Amniotic stem cell (primary cell): ENCODE results near the gene CXCL16.
"Not testable (repeated sequence)": the region's sequence is repeated elsewhere in the genome, so short reads cannot be mapped to it uniquely, and the experiment has no call there.

Experiments used
- DNase-seq: peaks from one replicate; lab custom pipeline; 2025; lab: John Stamatoyannopoulos, UW

The CXCL16 gene

GRCh38 chr17:4721203-4722135 lies 18.3 kb downstream of the CXCL16 start:
- DNase-seq, result no peak

GRCh38 chr17:4720787-4721186 lies 18.9 kb downstream of the CXCL16 start:
- no peak for DNase-seq

GRCh38 chr17:4719684-4720221 lies 20.0 kb downstream of the CXCL16 start:
- no peak for DNase-seq

- no peak for DNase-seq
These were observed 20.6 kb downstream of the CXCL16 start for GRCh38 chr17:4719146-4719545.

- DNase-seq, result no peak
These were observed 21.5 kb downstream of the CXCL16 start for GRCh38 chr17:4718276-4718675.

GRCh38 chr17:4717791-4718190 lies 21.9 kb downstream of the CXCL16 start:
- no peak for DNase-seq

- no peak for DNase-seq
These were observed 23.6 kb downstream of the CXCL16 start for GRCh38 chr17:4716081-4716480.

GRCh38 chr17:4715063-4715744 lies 24.5 kb downstream of the CXCL16 start:
- DNase-seq, result no peak

GRCh38 chr17:4714340-4715062 lies 25.2 kb downstream of the CXCL16 start:
- not testable (repeated sequence) for DNase-seq

GRCh38 chr17:4712526-4712925 lies 27.2 kb downstream of the CXCL16 start:
- DNase-seq, result no peak

GRCh38 chr17:4711661-4712181 lies 28.0 kb downstream of the CXCL16 start:
- DNase-seq, result no peak

GRCh38 chr17:4710693-4711634 lies 28.8 kb downstream of the CXCL16 start:
- no peak for DNase-seq

- DNase-seq, result peak; percentile 93
These were observed 29.7 kb downstream of the CXCL16 start, which contains the start of gene ARRB2 for GRCh38 chr17:4709794-4710692. Gene ARRB2 (plus strand): TSS chr17:4710632. CDS start chr17:4710722, 90 bp downstream.

GRCh38 chr17:4708436-4708835 lies 31.3 kb downstream of the CXCL16 start:
- DNase-seq, result no peak

- DNase-seq, result no peak
These were observed 33.6 kb downstream of the CXCL16 start for GRCh38 chr17:4706121-4706520.

GRCh38 chr17:4704991-4705390 lies 34.7 kb downstream of the CXCL16 start:
- DNase-seq, result no peak

- DNase-seq, result not testable (repeated sequence)
These were observed 35.2 kb downstream of the CXCL16 start for GRCh38 chr17:4704574-4704907.

- no peak for DNase-seq
These were observed 36.4 kb downstream of the CXCL16 start for GRCh38 chr17:4703330-4703691.

- DNase-seq, result no peak
These were observed 38.6 kb downstream of the CXCL16 start for GRCh38 chr17:4701116-4701515.
